OCI-LY7 (cell line): ENCODE data around the gene HS1BP3. TPM values are rescaled to one million over a fixed set of nuclear protein-coding genes. Genes with fewer than 3 reads are reported as not detected.
A peak's percentile ranks its signal among the peaks of the same experiment; 100 is the strongest.

Experiments used
- BruUV-seq: library from RNA; stranded (reverse); fragments of 400-500 nt; replicated peaks from 2 replicates; lab custom pipeline; 2021; lab: Mats Ljungman, UMichigan
- CTCF ChIA-PET: fragments of 300-600 bp; sonication (Branson Sonifier 250); formaldehyde crosslinking; loops from one replicate; lab custom pipeline; 2022; ENCODE audit warnings: antibody characterized with exemption; ENCODE audit not compliant: unreplicated experiment; lab: Charles Lee
- POLR2A ChIA-PET: fragments of 300-600 bp; sonication (Branson Sonifier 250); formaldehyde crosslinking; loops from one replicate; lab custom pipeline; 2022; ENCODE audit warnings: antibody characterized with exemption; lab: Charles Lee
- DNase-seq: peaks from one replicate; pipeline ENCODE4 v3.0.0-alpha.2; 2015; ENCODE audit warnings: low spot score
- H2AFZ ChIP-seq: fragments of 200-600 bp; sonication (generic), shearing (Covaris generic); 2 replicates; pipeline ENCODE4 v1.6.1; 2014; ENCODE audit warnings: mild to moderate bottlenecking, antibody characterized with exemption, low read length, moderate library complexity
- H3K27ac ChIP-seq: fragments of 200-600 bp; sonication (generic); 2 replicates; pipeline ENCODE4 v1.5.1; 2014; ENCODE audit warnings: mixed run types, low read depth, mild to moderate bottlenecking, moderate library complexity, low read length, inconsistent platforms; ENCODE audit not compliant: poor library complexity, severe bottlenecking
- H3K36me3 ChIP-seq: fragments of 200-600 bp; sonication (generic); 2 replicates; pipeline ENCODE4 v1.6.1; 2014; ENCODE audit warnings: mild to moderate bottlenecking, antibody characterized with exemption, low read length, moderate library complexity, mixed read lengths; ENCODE audit not compliant: insufficient read depth
- H3K4me1 ChIP-seq: fragments of 200-600 bp; sonication (generic); 2 replicates; pipeline ENCODE4 v1.5.1; 2014; ENCODE audit warnings: mild to moderate bottlenecking, low read length; ENCODE audit not compliant: insufficient read depth, poor library complexity, severe bottlenecking
- H3K4me2 ChIP-seq: fragments of 200-600 bp; sonication (generic); 2 replicates; pipeline ENCODE4 v1.6.1; 2014; ENCODE audit warnings: mild to moderate bottlenecking, low read length
- H3K4me3 ChIP-seq: fragments of 200-600 bp; sonication (generic); 2 replicates; pipeline ENCODE4 v1.5.1; 2014; ENCODE audit warnings: mild to moderate bottlenecking, low read depth, low read length; ENCODE audit not compliant: poor library complexity, severe bottlenecking
- H3K79me2 ChIP-seq: fragments of 200-600 bp; sonication (generic); 2 replicates; pipeline ENCODE4 v1.6.1; 2016; ENCODE audit warnings: low read depth, mild to moderate bottlenecking, low read length, moderate library complexity, mixed read lengths; ENCODE audit not compliant: insufficient read depth
- H3K9me2 ChIP-seq: fragments of 200-600 bp; sonication (generic); 2 replicates; pipeline ENCODE4 v1.6.1; 2016; ENCODE audit warnings: mild to moderate bottlenecking, low read length, mixed read lengths; ENCODE audit not compliant: insufficient read depth
- H3K9me3 ChIP-seq: fragments of 200-600 bp; sonication (generic); 2 replicates; pipeline ENCODE4 v1.6.1; 2014; ENCODE audit warnings: mild to moderate bottlenecking, mixed run types, low read length, mixed read lengths
- H4K20me1 ChIP-seq: fragments of 200-600 bp; sonication (generic); 2 replicates; pipeline ENCODE4 v1.6.1; 2014; ENCODE audit warnings: mild to moderate bottlenecking, antibody characterized with exemption, low read length, moderate library complexity, mixed read lengths; ENCODE audit not compliant: insufficient read depth
- CTCF ChIP-seq: fragments of 200-600 bp; sonication (generic); conservative IDR thresholded peaks from 2 replicates; pipeline ENCODE4 v1.5.1; 2014; ENCODE audit warnings: mild to moderate bottlenecking, antibody characterized with exemption, low read length, moderate library complexity, mixed read lengths
- EZH2phosphoT487 ChIP-seq: fragments of 200-600 bp; sonication (generic); IDR thresholded peaks from 2 replicates; pipeline ENCODE4 v1.6.1; 2018; ENCODE audit warnings: low read depth, borderline replicate concordance, mild to moderate bottlenecking, mixed run types, antibody characterized with exemption, low read length, moderate library complexity, mixed read lengths
- intact Hi-C: fragments of 100-400 bp; cut with micrococcal nuclease; formaldehyde crosslinking; loops from one replicate; pipeline ENCODE4 v1.10.0; 2022; ENCODE audit not compliant: unreplicated experiment
- total RNA-seq, 2 experiments: library from RNA; depleted of rRNA in 1 of 2; stranded (reverse); fragments of >200 nt in 1 of 2; shearing (Covaris generic) in 1 of 2; gene quantifications; 2 replicates each; pipeline ENCODE4 v1.2.3, GENCODE V29; 2014 to 2022

HS1BP3 gene
- total RNA-seq, 2 experiments from 2014 or later = 10.6 to 15.2 TPM

GRCh38 chr2:20594048-20594750 lies 56.7 kb downstream of the HS1BP3 start:
- BruUV-seq = no TSS peak
- Histone ChIP-seq H4K20me1 (0 out of 2 replicates have a peak, but pooled peaks cover 7% of the 10 kb centered on the region), H3K4me3 (no peak overlapping the region), H2AFZ (no peak overlapping the region), H3K36me3 (no peaks in the 10 kb centered on the region), H3K4me1 (peaks cover 36% of the 10 kb centered on the region), H3K9me3 (no peaks in the 10 kb centered on the region), H3K79me2 (no peaks in the 10 kb centered on the region), H3K27ac (no peak overlapping the region), H3K9me2 (no peaks in the 10 kb centered on the region), H3K4me2 (peak overlapping the region; percentile 85)
- no peak for TF ChIP-seq EZH2phosphoT487
- no peak for TF ChIP-seq CTCF
- intact Hi-C loops = no loop called here
- CTCF ChIA-PET = no interaction called here
- DNase-seq = no peak
- POLR2A ChIA-PET = interaction anchor here (0.6 to 1.1 kb wide), 2 partner anchors 88 to 155 kb away, joined by 3 to 4 read pairs; no protein-coding TSS in a partner anchor

DNA sequence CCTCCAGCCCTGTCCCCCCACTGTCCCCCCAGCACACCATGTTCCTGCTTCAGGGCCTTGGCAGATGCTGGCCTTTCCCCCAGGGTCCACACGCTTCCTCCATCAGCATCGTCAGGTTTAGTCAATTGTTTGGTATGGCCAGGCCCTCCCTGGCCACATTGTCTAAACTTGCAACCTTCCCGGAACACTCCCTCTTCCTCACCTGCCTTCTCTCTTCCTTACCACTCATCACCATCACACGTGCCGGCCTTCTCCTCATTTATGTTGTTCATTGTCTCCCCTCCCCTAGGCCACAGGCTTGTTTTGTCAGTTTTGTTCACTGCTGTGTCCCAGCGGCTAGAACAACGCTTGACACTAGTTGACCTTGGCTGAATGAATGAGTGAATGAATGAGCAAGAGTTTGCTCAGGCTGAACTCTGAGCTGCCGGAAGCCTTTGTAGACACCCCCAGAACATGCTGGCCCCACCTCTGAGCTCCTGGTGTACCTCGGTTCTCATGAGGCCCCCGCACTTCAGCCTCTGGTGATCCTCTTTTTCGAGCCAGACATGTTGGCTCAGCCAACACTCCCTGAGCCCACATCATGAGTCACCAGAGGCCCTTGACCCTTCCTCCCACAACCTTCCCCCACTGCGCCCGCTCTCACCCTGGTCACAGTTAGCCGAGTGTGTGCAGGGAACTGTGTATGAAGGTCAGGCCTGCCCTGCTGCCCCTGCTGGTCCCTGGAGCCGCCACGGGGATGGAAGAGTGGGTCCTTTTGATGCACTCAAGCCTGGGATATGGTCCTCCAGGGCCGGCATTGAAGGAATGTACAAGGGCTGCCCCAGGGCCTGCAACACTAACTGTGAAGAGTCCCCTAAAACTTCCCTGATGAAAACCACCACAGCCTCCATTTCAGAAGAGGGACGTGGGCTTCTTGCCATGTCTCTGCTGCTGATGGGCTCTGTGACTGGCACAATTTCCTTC lies 57.5 kb downstream of the HS1BP3 start:
- ChIA-PET POLR2A (interaction anchor here (0.5 kb wide), 1 partner anchor 85 kb away, joined by 5 read pairs; no protein-coding TSS in a partner anchor), CTCF (no interaction called here)
- H4K20me1 ChIP-seq = 0 out of 2 replicates have a peak, but pooled peaks cover 7% of the 10 kb centered on the region
- H3K4me2 ChIP-seq = no peak overlapping the region
- H3K36me3 ChIP-seq = no peaks in the 10 kb centered on the region
- DNase-seq = no peak
- peaks cover 36% of the 10 kb centered on the region for H3K4me1 ChIP-seq
- H3K9me3 ChIP-seq = no peaks in the 10 kb centered on the region
- TF ChIP-seq EZH2phosphoT487 = no peak
- no peak for TF ChIP-seq CTCF
- BruUV-seq = no TSS peak
- no peak overlapping the region for H3K4me3 ChIP-seq
- no peak overlapping the region for H3K27ac ChIP-seq
- intact Hi-C loops = no loop called here
- H3K9me2 ChIP-seq = no peaks in the 10 kb centered on the region
- H2AFZ ChIP-seq = no peak overlapping the region
- no peaks in the 10 kb centered on the region for H3K79me2 ChIP-seq
